ENCODE data around the gene NAA40. TPM values are rescaled to one million over a fixed set of nuclear protein-coding genes. Genes with fewer than 3 reads are reported as not detected.

Gene NAA40
- total and polyA plus RNA-seq, 3 donors from 2014 or later = 44.8 to 57.5 (median 49.7) TPM

DNA sequence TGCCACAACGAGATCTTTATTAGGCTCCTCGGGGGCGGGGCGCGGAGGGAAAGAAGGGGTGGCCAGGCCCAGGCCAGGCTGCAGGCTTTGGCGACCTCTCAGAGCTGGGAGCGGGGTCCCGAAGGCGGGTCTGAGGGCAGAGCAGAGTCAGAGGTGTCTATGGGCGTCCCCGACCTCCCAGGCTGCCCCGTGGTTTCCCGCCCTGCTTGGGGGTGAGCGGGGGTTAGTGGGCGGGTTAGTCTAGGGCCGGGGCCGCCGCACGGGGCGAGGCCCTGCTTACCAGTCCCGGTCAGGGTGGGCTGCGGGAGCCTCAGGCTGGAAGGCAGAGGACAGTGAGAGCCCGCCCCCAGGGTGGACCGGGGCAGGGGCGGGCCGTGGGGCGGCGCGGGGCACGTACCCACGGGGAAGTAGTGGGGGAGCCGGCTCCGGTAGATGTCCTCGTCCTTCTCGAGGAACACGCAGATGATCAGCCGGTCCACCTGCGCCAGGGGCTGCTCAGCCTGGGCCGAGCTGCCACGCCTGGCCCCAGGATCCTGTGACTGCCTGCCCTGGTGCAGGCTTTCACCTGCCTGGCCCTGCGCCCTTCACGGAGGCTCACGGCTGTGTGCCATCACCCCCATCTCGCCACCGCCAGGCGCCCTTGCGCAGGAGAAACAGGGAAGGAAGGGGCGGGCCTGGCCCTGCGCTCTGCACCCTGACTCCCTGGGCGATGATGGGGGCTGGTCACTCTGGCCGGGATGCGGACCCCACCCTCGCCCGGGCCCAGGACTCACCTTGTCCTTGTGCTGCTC, 60.0 kb downstream of the NAA40 start:
- TF ChIP-seq, protein P1, sequence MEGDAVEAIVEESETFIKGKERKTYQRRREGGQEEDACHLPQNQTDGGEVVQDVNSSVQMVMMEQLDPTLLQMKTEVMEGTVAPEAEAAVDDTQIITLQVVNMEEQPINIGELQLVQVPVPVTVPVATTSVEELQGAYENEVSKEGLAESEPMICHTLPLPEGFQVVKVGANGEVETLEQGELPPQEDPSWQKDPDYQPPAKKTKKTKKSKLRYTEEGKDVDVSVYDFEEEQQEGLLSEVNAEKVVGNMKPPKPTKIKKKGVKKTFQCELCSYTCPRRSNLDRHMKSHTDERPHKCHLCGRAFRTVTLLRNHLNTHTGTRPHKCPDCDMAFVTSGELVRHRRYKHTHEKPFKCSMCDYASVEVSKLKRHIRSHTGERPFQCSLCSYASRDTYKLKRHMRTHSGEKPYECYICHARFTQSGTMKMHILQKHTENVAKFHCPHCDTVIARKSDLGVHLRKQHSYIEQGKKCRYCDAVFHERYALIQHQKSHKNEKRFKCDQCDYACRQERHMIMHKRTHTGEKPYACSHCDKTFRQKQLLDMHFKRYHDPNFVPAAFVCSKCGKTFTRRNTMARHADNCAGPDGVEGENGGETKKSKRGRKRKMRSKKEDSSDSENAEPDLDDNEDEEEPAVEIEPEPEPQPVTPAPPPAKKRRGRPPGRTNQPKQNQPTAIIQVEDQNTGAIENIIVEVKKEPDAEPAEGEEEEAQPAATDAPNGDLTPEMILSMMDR (IDR thresholded peaks at IDR 0.05) = no peak
- no peak for TF ChIP-seq POLR2A (IDR thresholded peaks at IDR 0.05)
- Histone ChIP-seq H3K4me3 (peak overlapping the region in 1 of 2 donors; percentile 26), H3K4me1 (peaks cover 19% of the 10 kb centered on the region), H3K9me3 (no peaks in the 10 kb centered on the region), H3K36me3 (ENCODE audit: low read depth, missing control alignments) (no peaks in the 10 kb centered on the region), H3K27me3 (no peaks in the 10 kb centered on the region), H3K27ac (no peak overlapping the region)
- DNase-seq = no peak
- intact Hi-C loops (cut with DNase I; ENCODE audit: low total_unique reads) = loop anchor here (2.0 kb wide), 1 partner anchor 150 kb away; no protein-coding TSS in a partner anchor
- 20 to 77% methylated on average over 1 to 49 of the region's 54 CpGs for WGBS, 2 donors

DNA sequence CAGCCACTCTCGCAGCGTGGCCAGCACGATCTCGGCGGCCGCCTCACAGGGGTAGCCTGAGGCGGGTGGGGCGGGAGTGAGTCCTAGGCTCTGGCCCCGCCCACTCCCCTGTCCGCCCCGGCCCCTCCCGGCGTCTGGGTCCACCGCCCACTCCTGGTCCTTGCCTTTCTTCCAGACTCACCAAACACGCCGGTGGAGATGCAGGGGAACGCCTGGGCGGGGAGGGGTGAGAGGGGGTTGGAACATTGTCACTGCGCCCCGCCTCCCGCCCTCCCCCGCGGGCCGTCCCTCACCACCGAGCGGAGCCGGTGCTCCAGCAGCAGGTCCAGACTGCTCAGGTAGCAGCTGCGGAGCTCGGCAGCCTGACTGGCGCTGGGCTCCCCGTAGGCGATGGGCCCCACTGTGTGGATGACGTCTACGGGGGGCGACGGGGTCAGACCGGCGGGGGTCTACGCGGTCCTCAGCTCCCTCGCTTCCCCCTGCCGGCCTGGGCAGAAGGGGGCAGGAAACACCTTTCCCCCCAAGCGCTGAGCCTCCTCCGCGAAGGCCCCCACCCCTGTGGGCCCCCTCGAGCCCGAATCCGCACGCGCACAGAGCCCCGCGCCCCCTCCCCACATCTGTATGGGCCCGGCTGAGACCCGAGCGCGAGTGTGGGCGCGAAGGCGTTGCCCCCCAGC, 60.7 kb downstream of the NAA40 start:
- no peak overlapping the region for H3K27ac ChIP-seq
- peak; percentile 44 for DNase-seq
- intact Hi-C loops (cut with DNase I; ENCODE audit: low total_unique reads) = loop anchor here (2.0 kb wide), 1 partner anchor 149 kb away; no protein-coding TSS in a partner anchor
- no peaks in the 10 kb centered on the region for H3K9me3 ChIP-seq
- TF ChIP-seq, protein P1 (IDR thresholded peaks at IDR 0.05) = no peak
- peak overlapping the region in 1 of 2 donors; percentile 26 for H3K4me3 ChIP-seq
- no peaks in the 10 kb centered on the region for H3K27me3 ChIP-seq
- peaks cover 19% of the 10 kb centered on the region for H3K4me1 ChIP-seq
- no peaks in the 10 kb centered on the region for H3K36me3 ChIP-seq (ENCODE audit: low read depth, missing control alignments)
- 36% methylated on average over 28 to 48 of the region's 59 CpGs for WGBS, 2 donors

DNA sequence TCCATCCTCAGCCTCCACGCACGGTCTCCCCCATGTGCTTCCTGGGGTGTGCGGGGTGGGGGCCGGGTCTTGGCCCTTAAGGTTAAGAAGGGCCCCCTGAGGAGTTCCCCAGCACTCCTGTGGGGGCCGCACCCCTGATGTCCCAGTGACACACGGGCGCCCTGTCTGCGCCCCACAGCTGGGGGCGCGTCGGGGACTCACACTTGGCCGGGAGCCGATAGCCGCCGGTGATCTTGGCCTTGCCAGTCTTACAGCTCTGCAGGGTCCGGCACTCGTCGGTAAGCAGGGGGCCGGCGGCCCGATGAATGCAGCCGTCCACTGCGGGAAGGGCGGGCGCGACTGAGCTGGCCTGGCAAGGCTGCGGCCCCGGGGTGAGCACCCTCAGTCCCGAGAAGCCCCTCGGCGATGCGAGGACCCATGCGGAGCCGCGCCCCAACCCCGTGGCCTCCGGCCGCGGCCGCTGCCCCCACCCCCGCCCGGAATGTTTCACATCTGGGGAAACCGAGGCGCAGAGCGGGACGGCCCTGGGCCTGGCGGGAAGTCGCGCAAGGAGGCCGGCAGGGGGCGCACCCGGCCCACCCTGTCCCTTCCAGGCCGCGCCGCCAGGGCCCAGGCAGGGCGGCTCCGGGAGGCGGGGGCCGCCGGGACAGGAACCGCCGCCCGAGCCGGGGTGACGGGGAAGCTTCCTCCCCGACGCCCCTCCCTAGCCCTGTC, 61.4 kb downstream of the NAA40 start:
- Histone ChIP-seq H3K27ac (no peak overlapping the region), H3K36me3 (ENCODE audit: low read depth, missing control alignments) (no peaks in the 10 kb centered on the region), H3K4me3 (peak overlapping the region; percentile 15 to 26), H3K9me3 (no peaks in the 10 kb centered on the region), H3K27me3 (no peaks in the 10 kb centered on the region), H3K4me1 (peaks cover 19% of the 10 kb centered on the region)
- no peak for TF ChIP-seq POLR2A (IDR thresholded peaks at IDR 0.05)
- TF ChIP-seq, protein P1 (IDR thresholded peaks at IDR 0.05) = peak; percentile 82 to 96 (median 89)
- intact Hi-C loops (cut with DNase I; ENCODE audit: low total_unique reads) = no loop called here
- DNase-seq = peak; percentile 59
- WGBS, 2 donors = 14 to 50% methylated on average over 2 to 57 of the region's 67 CpGs

DNA sequence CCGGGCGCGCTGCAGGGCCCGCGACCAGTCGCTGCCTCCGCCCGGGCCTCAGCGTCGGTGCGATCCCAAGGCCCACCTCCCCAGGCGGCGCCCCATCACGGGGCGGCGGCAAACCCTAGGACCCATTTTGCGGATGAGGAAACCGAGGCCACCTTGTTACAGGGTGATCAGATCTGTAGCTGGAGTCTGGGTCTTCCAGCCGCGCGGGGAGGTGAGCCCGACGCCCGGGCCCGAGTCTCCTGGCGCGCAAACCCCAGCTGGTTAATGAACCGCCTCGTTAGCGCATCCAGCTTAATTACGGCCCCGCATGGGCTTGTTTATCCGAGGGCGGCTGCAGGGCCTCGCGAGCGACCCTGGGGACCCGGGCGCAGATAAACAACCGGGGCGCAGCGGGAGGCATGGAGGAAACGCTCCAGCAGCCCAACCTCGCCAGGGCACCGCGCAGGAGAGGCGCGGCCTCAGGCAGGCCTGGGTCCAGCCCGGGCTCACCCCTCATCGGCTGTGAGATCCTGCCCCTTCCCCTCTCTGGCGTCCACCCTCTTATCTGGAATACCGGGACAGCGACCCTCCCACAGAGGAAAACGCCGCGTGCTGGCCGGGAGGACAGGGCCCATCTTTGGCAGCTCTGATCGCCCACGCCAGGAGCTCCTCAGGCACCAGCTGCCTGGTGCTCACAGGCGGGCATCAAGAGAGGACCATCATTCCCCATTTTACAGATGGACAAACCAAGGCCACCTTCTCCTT, 62.1 kb downstream of the NAA40 start:
- intact Hi-C loops (cut with DNase I; ENCODE audit: low total_unique reads) = no loop called here
- H3K4me1 ChIP-seq = peaks cover 19% of the 10 kb centered on the region
- H3K36me3 ChIP-seq (ENCODE audit: low read depth, missing control alignments) = no peaks in the 10 kb centered on the region
- 28 to 43% methylated on average over 17 to 54 of the region's 60 CpGs for WGBS, 2 donors
- peak overlapping the region; percentile 15 to 26 for H3K4me3 ChIP-seq
- H3K27me3 ChIP-seq = no peaks in the 10 kb centered on the region
- H3K9me3 ChIP-seq = no peaks in the 10 kb centered on the region
- no peak for DNase-seq
- H3K27ac ChIP-seq = no peak overlapping the region
- no peak for TF ChIP-seq POLR2A (IDR thresholded peaks at IDR 0.05)
- TF ChIP-seq, protein P1 (IDR thresholded peaks at IDR 0.05) = peak in 1 of 3 experiments; percentile 4

Measured in testis (tissue), 3 donors.